ENCODE data around the gene PANK4. TPM values are rescaled to one million over a fixed set of nuclear protein-coding genes. Genes with fewer than 3 reads are reported as not detected.

The PANK4 gene
- total and polyA plus RNA-seq, 2 of the 8 experiments (the other 6 are each of a cell fraction or from before 2014, with no cell fraction given), result 20.1 to 29.7 TPM

DNA sequence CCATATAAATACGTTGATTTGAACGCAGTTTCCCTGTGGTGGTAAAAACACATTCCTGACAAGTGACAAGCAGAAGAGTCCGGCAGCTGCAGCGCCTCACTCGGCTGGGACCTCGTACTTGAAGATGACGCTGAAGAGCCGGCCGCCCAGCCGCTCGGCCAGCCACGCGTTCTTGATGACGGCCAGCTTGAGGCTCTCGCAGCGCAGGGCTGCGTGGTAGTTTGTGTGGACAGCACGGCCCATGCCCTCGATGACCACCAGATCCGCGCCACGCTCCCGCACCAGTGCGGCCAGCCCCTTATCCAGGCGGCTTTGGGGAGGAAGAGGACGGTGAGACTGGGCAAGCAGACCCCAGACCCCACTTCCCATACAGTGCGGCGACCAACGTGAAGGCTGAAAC, 17.6 kb downstream of the PANK4 start:
- Histone ChIP-seq H3K27me3 (replicated peaks in 1 of 4; ENCODE audit: control insufficient read depth in 3 of 4, extremely low read depth in 1 of 4, insufficient read depth in 3 of 4, low read length in 3 of 4) (no peaks in the 10 kb centered on the region), H3K4me2 (ENCODE audit: insufficient read depth in 1 of 2, low read depth in 2 of 2, low read length in 2 of 2) (no peak overlapping the region), H3K18ac (ENCODE audit: extremely low read depth, low read length) (no peak overlapping the region), H3K4me1 (replicated peaks in 1 of 4; ENCODE audit: control insufficient read depth in 3 of 4, insufficient read depth in 4 of 4, low read length in 3 of 4) (no peaks in the 10 kb centered on the region; a peak in 1 of 7 replicates), H3K27ac (ENCODE audit: low read depth, low read length) (no peak overlapping the region), H3K4ac (replicated peaks; ENCODE audit: insufficient read length, low read depth, low read length) (no peak overlapping the region), H2AK5ac (ENCODE audit: low read depth, low read length) (no peak overlapping the region), H2AFZ (ENCODE audit: low read length) (no peak overlapping the region), H4K91ac (replicated peaks; ENCODE audit: insufficient read length, low read length) (no peak overlapping the region), H3K56ac (replicated peaks; ENCODE audit: insufficient read length, low read depth, low read length) (no peak overlapping the region), H4K8ac (ENCODE audit: extremely low read depth, insufficient read depth, low read length) (no peak overlapping the region), H2BK120ac (replicated peaks; ENCODE audit: low read depth, low read length) (no peak overlapping the region), H2BK5ac (ENCODE audit: low read depth, low read length) (no peak overlapping the region; the same call in 1 of the 2 replicates), H2BK15ac (ENCODE audit: low read length) (no peak overlapping the region), H3K23me2 (ENCODE audit: low read depth, low read length) (no peaks in the 10 kb centered on the region), H3K9ac (replicated peaks in 1 of 4; ENCODE audit: extremely low read depth in 1 of 4, low read depth in 3 of 4, low read length in 3 of 4) (no peak overlapping the region), H2BK20ac (ENCODE audit: low read length) (no peak overlapping the region), H4K5ac (ENCODE audit: insufficient read length, low read depth, low read length) (no peak overlapping the region), H4K20me1 (replicated peaks in 1 of 2; ENCODE audit: control insufficient read depth in 1 of 2, insufficient read depth in 2 of 2, low read length in 2 of 2) (peaks cover 6 to 18% of the 10 kb centered on the region in 2 experiments), H3K36me3 (ENCODE audit: control insufficient read depth in 2 of 4, insufficient read depth in 4 of 4, low read length in 3 of 4) (peaks cover 8 to 38% (median 23%) of the 10 kb centered on the region in 4 experiments; a peak in 6 of 8 replicates), H3K23ac (ENCODE audit: insufficient read length) (no peak overlapping the region), H3K79me2 (ENCODE audit: control insufficient read depth in 1 of 2, insufficient read depth in 2 of 2, low read length in 2 of 2) (no peaks in the 10 kb centered on the region), H3K4me3 (ENCODE audit: extremely low read depth in 1 of 4, insufficient read depth in 2 of 4, low read depth in 3 of 4, low read length in 4 of 4) (no peak overlapping the region), H2BK12ac (ENCODE audit: low read depth, low read length) (no peak overlapping the region), H3K9me3 (ENCODE audit: insufficient read depth in 2 of 2, low read depth in 1 of 2, low read length in 1 of 2) (no peaks in the 10 kb centered on the region), H3K14ac (ENCODE audit: insufficient read length) (no peak overlapping the region), H3K79me1 (ENCODE audit: low read depth, low read length) (no peaks in the 10 kb centered on the region; the same call in 1 of the 2 replicates)
- no peak for FAIRE-seq
- no peak for DNase-seq (ENCODE audit: low read depth in 1 of 2, low spot score in 2 of 2)
- ChIA-PET CTCF (ENCODE audit: partially characterized antibody) (no interaction called here), POLR2A (ENCODE audit: partially characterized antibody) (interaction anchor here (1.0 kb wide), 1 partner anchor 13 kb away, joined by 4 read pairs; no protein-coding TSS in a partner anchor)
- TF ChIP-seq GABPA (IDR thresholded peaks at IDR 0.05; ENCODE audit: borderline replicate concordance, insufficient read depth, low read length) (peak; percentile 9; the same call in 1 of the 2 replicates), SP1 (IDR thresholded peaks at IDR 0.05; ENCODE audit: low read depth, low read length) (no peak), EZH2 (IDR thresholded peaks at IDR 0.05; ENCODE audit: low read depth, low read length, severe bottlenecking) (no peak), BCL11A (IDR thresholded peaks at IDR 0.05; ENCODE audit: low read depth in 2 of 2, low read length in 2 of 2) (no peak), CHD1 (IDR thresholded peaks at IDR 0.05; ENCODE audit: low read depth, low read length) (no peak)
- TF ChIP-seq, protein P1, sequence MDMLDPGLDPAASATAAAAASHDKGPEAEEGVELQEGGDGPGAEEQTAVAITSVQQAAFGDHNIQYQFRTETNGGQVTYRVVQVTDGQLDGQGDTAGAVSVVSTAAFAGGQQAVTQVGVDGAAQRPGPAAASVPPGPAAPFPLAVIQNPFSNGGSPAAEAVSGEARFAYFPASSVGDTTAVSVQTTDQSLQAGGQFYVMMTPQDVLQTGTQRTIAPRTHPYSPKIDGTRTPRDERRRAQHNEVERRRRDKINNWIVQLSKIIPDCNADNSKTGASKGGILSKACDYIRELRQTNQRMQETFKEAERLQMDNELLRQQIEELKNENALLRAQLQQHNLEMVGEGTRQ (IDR thresholded peaks at IDR 0.05; ENCODE audit: low read length), result no peak
- TF ChIP-seq, protein P2, sequence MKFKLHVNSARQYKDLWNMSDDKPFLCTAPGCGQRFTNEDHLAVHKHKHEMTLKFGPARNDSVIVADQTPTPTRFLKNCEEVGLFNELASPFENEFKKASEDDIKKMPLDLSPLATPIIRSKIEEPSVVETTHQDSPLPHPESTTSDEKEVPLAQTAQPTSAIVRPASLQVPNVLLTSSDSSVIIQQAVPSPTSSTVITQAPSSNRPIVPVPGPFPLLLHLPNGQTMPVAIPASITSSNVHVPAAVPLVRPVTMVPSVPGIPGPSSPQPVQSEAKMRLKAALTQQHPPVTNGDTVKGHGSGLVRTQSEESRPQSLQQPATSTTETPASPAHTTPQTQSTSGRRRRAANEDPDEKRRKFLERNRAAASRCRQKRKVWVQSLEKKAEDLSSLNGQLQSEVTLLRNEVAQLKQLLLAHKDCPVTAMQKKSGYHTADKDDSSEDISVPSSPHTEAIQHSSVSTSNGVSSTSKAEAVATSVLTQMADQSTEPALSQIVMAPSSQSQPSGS (IDR thresholded peaks at IDR 0.05; ENCODE audit: low read length), result no peak
- WGBS, 2 experiments (ENCODE audit: extremely low coverage in 1 of 2, insufficient coverage in 1 of 2, insufficient read length in 1 of 2, insufficient replicate concordance in 2 of 2, low coverage in 1 of 2, low lambda C conversion rate in 2 of 2, missing lambda C conversion rate in 1 of 2), result 92% methylated on average over 28 of the region's 29 CpGs; no CpG with 5 or more reads in 1 of the 2 experiments

All from H1 (cell line).